Peyer's patch (tissue), 4 donors: ENCODE data around the gene CDK10.
"Not testable (repeated sequence)": the region's sequence is repeated elsewhere in the genome, so short reads cannot be mapped to it uniquely, and the experiment has no call there.

Source experiments
- CTCF ChIP-seq, 6 experiments: fragments of 450-650 bp in 4 of 6; fragments of 200-600 bp in 2 of 6; sonication (generic) in 1 of 6; IDR thresholded peaks; one replicate each; pipeline ENCODE4 v1.5.1; 2017 to 2019; ENCODE audit warnings: antibody characterized with exemption in 6 of 6, mild to moderate bottlenecking in 3 of 6, moderate library complexity in 1 of 6
- POLR2A ChIP-seq, 2 donors: fragments of 450-650 bp; IDR thresholded peaks; one replicate each; pipeline ENCODE4 v1.5.1; 2017; ENCODE audit warnings: antibody characterized with exemption in 2 of 2, mild to moderate bottlenecking in 2 of 2, moderate library complexity in 2 of 2

GRCh38 chr16:89671565-89671964 is 14.9 kb upstream of the CDK10 start:
- TF ChIP-seq CTCF, POLR2A (IDR thresholded peaks at IDR 0.05): not testable (repeated sequence)
